Thyroid gland (tissue), 4 donors: ENCODE results near the gene CFAP157. TPM values are rescaled to one million over a fixed set of nuclear protein-coding genes. Genes with fewer than 3 reads are reported as not detected.

Source experiments
- DNase-seq, 2 donors: peaks; one replicate each; pipeline ENCODE4 v3.0.0-alpha.2; 2019
- H3K27ac ChIP-seq, 3 donors: fragments of 200-600 bp; sonication (generic); 1 replicate in 2 of 3; 2 replicates in 1 of 3; pipeline ENCODE4 v1.5.1; 2016 to 2019; ENCODE audit warnings: mild to moderate bottlenecking in 1 of 3, moderate library complexity in 1 of 3
- H3K27me3 ChIP-seq: fragments of 200-600 bp; sonication (generic); one replicate; pipeline ENCODE4 v1.5.1; 2019
- H3K36me3 ChIP-seq, 2 donors: fragments of 200-600 bp; sonication (generic); one replicate each; pipeline ENCODE4 v1.5.1; 2016 to 2019
- H3K4me1 ChIP-seq, 2 donors: fragments of 200-600 bp; sonication (generic); one replicate each; pipeline ENCODE4 v1.5.1; 2017 to 2019
- H3K4me3 ChIP-seq, 3 donors: fragments of 200-600 bp; sonication (generic); replicated peaks in 1 of 3; 1 replicate in 2 of 3; 2 replicates in 1 of 3; pipeline ENCODE4 v1.5.1; 2016; ENCODE audit warnings: mild to moderate bottlenecking in 1 of 3
- H3K9me3 ChIP-seq: fragments of 200-600 bp; sonication (generic); one replicate; pipeline ENCODE4 v1.5.1; 2017
- POLR2A ChIP-seq, 2 donors: fragments of 450-650 bp; IDR thresholded peaks; one replicate each; pipeline ENCODE4 v1.6.1; 2017; ENCODE audit warnings: antibody characterized with exemption in 2 of 2, mild to moderate bottlenecking in 2 of 2, moderate library complexity in 1 of 2
- WGBS, 2 donors: methylation state at CpG; one replicate each; pipeline ENCODE4 v1.1.5; 2017; 5-methylcytosine and 5-hydroxymethylcytosine counted together
- intact Hi-C: fragments of 100-400 bp; cut with DNase I; formaldehyde crosslinking; loops from one replicate; pipeline ENCODE4 v1.15.1; 2023
- total RNA-seq, 4 donors: library from RNA; depleted of rRNA; stranded (reverse); fragments of >200 nt; gene quantifications; one replicate each; pipeline ENCODE4 v1.2.3, GENCODE V29; 2016
- TF ChIP-seq, protein P1 (sequence below), 6 experiments: fragments of 200-600 bp in 3 of 6; fragments of 450-650 bp in 3 of 6; sonication (generic) in 3 of 6; IDR thresholded peaks; one replicate each; pipeline ENCODE4 v1.5.1; 2016 to 2019; ENCODE audit warnings: antibody characterized with exemption in 6 of 6, mild to moderate bottlenecking in 2 of 6, inconsistent platforms in 1 of 6, moderate library complexity in 1 of 6

Gene CFAP157
- total RNA-seq, 4 donors from 2014 or later = 0.22 to 3.0 TPM; not detected in 2

DNA sequence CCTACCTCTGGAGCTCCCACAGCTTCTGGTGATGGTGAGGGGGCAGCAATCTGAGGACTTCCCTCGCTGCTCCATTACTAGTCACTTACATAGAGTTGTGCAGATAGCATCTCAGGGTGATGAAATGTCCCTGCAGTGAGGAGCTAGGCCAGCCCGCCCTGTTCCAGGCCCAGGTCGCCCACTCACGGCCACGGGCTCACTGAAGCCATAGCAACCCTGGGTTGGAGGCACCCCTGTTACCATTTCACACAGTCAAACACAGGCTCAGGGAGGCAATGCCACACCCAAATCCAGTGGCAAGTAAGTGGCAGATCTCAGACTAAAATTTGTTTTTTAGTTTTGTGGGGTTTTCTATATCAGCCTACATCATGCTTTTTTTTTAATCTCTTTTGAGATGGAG is 52.1 kb downstream of the CFAP157 start:
- no peak for DNase-seq
- H3K4me1 ChIP-seq = peaks cover 10 to 37% of the 10 kb centered on the region in 2 donors
- peak overlapping the region in 1 of 3 donors; percentile 68 for H3K27ac ChIP-seq
- intact Hi-C loops = no loop called here
- no peaks in the 10 kb centered on the region for H3K36me3 ChIP-seq
- peaks cover 5% of the 10 kb centered on the region for H3K27me3 ChIP-seq
- WGBS, 2 donors = 91 to 97% methylated on average over 5 of the region's 5 CpGs
- H3K9me3 ChIP-seq = no peaks in the 10 kb centered on the region
- TF ChIP-seq, protein P1, sequence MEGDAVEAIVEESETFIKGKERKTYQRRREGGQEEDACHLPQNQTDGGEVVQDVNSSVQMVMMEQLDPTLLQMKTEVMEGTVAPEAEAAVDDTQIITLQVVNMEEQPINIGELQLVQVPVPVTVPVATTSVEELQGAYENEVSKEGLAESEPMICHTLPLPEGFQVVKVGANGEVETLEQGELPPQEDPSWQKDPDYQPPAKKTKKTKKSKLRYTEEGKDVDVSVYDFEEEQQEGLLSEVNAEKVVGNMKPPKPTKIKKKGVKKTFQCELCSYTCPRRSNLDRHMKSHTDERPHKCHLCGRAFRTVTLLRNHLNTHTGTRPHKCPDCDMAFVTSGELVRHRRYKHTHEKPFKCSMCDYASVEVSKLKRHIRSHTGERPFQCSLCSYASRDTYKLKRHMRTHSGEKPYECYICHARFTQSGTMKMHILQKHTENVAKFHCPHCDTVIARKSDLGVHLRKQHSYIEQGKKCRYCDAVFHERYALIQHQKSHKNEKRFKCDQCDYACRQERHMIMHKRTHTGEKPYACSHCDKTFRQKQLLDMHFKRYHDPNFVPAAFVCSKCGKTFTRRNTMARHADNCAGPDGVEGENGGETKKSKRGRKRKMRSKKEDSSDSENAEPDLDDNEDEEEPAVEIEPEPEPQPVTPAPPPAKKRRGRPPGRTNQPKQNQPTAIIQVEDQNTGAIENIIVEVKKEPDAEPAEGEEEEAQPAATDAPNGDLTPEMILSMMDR (IDR thresholded peaks at IDR 0.05) = no peak
- no peak for TF ChIP-seq POLR2A (IDR thresholded peaks at IDR 0.05)
- no peak overlapping the region for H3K4me3 ChIP-seq

- intact Hi-C loops = no loop called here
- no peak overlapping the region for H3K4me3 ChIP-seq
- H3K9me3 ChIP-seq = no peaks in the 10 kb centered on the region
- no peak for DNase-seq
- 75 to 77% methylated on average over 5 of the region's 5 CpGs for WGBS, 2 donors
- TF ChIP-seq POLR2A (IDR thresholded peaks at IDR 0.05) = no peak
- peak overlapping the region in 1 of 3 donors; percentile 45 for H3K27ac ChIP-seq
- no peaks in the 10 kb centered on the region for H3K36me3 ChIP-seq
- peaks cover 1% of the 10 kb centered on the region for H3K27me3 ChIP-seq
- peaks cover 10 to 27% of the 10 kb centered on the region in 2 donors for H3K4me1 ChIP-seq
Measured at GRCh38 chr9:127761061-127761460, 54.3 kb downstream of the CFAP157 start.

- intact Hi-C loops = no loop called here
- no peaks in the 10 kb centered on the region for H3K27me3 ChIP-seq
- H3K9me3 ChIP-seq = no peaks in the 10 kb centered on the region
- peaks cover 10 to 30% of the 10 kb centered on the region in 2 donors for H3K4me1 ChIP-seq
- TF ChIP-seq POLR2A (IDR thresholded peaks at IDR 0.05) = no peak
- TF ChIP-seq, protein P1 (IDR thresholded peaks at IDR 0.05) = no peak
- 48 to 54% methylated on average over 5 of the region's 5 CpGs for WGBS, 2 donors
- peak overlapping the region; percentile 5 to 45 (median 32) for H3K27ac ChIP-seq
- no peak for DNase-seq
- no peaks in the 10 kb centered on the region for H3K36me3 ChIP-seq
- no peak overlapping the region for H3K4me3 ChIP-seq
Measured at GRCh38 chr9:127761491-127761956, 54.7 kb downstream of the CFAP157 start.

DNA sequence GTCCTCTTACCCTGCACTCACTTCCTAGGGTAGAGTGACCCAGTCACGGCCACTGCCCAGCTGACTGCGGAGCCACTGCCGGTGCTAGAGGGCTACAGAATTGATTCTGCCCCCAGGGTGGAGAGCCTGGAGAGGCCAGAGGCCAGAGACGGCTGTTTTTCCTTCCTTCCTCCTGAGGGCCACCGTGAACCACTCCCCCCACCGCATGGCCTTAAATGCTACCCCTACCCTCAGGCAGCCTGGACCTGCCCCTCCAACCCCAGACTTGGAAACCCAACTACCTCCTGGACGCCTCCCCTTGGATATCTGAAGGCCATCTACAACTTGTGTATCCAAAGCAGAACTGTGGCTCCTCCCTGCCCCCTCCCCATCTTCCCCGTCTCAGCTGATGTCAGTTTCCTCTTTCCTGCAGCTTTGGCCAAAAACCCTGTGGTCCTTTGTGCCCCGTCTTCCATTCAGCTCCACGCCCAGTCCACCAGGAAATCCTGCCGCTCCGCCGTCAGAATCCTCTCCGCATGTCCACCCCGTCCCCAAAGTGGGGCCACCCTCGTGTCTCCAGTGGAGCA is 55.4 kb downstream of the CFAP157 start:
- H3K27ac ChIP-seq = peak overlapping the region; percentile 36 to 45 (median 45)
- H3K36me3 ChIP-seq = no peaks in the 10 kb centered on the region
- H3K9me3 ChIP-seq = no peaks in the 10 kb centered on the region
- H3K27me3 ChIP-seq = no peaks in the 10 kb centered on the region
- peak; percentile 24 to 30 for DNase-seq
- intact Hi-C loops = no loop called here
- TF ChIP-seq, protein P1 (IDR thresholded peaks at IDR 0.05) = no peak
- TF ChIP-seq POLR2A (IDR thresholded peaks at IDR 0.05) = no peak
- WGBS, 2 donors = 50 to 56% methylated on average over 16 of the region's 16 CpGs
- H3K4me3 ChIP-seq = no peak overlapping the region
- H3K4me1 ChIP-seq = peaks cover 7 to 30% of the 10 kb centered on the region in 2 donors

- Histone ChIP-seq H3K27ac (peak overlapping the region in 2 of 3 donors; percentile 36 to 46), H3K36me3 (no peaks in the 10 kb centered on the region), H3K9me3 (no peaks in the 10 kb centered on the region), H3K4me1 (peaks cover 0 to 21% of the 10 kb centered on the region in 2 donors), H3K4me3 (no peak overlapping the region), H3K27me3 (no peaks in the 10 kb centered on the region)
- peak; percentile 22 to 31 for DNase-seq
- TF ChIP-seq POLR2A (IDR thresholded peaks at IDR 0.05) = no peak
- TF ChIP-seq, protein P1 (IDR thresholded peaks at IDR 0.05) = peak in 2 of 6 experiments; percentile 17
- WGBS, 2 donors = 39 to 58% methylated on average over 7 of the region's 7 CpGs
- intact Hi-C loops = no loop called here
Measured at GRCh38 chr9:127763918-127764384, 57.2 kb downstream of the CFAP157 start.
